Esophagus (tissue), 2 donors: Measurements from ENCODE around the gene TNRC18. TPM values are rescaled to one million over a fixed set of nuclear protein-coding genes. Genes with fewer than 3 reads are reported as not detected.
A peak's percentile ranks its signal among the peaks of the same experiment; 100 is the strongest.

ENCODE experiments used
- H3K27ac ChIP-seq, 2 donors: one replicate each; pipeline ENCODE4 v1.5.1; 2013; ENCODE audit warnings: low read depth in 2 of 2, mild to moderate bottlenecking in 2 of 2, inconsistent platforms in 1 of 2, low read length in 1 of 2, moderate library complexity in 1 of 2
- H3K27me3 ChIP-seq, 2 donors: one replicate each; pipeline ENCODE4 v1.6.1; 2013; ENCODE audit warnings: low read length in 2 of 2, control low read depth in 1 of 2, mild to moderate bottlenecking in 1 of 2; ENCODE audit not compliant: insufficient read depth in 2 of 2, control insufficient read depth in 1 of 2
- H3K36me3 ChIP-seq, 2 donors: one replicate each; pipeline ENCODE4 v1.6.1; 2013; ENCODE audit warnings: low read length in 1 of 2; ENCODE audit not compliant: control insufficient read depth in 2 of 2, insufficient read depth in 2 of 2
- H3K4me1 ChIP-seq, 2 donors: one replicate each; pipeline ENCODE4 v1.6.1; 2013; ENCODE audit warnings: low read length in 1 of 2; ENCODE audit not compliant: control insufficient read depth in 2 of 2, insufficient read depth in 2 of 2
- H3K4me3 ChIP-seq, 2 donors: one replicate each; pipeline ENCODE4 v1.5.1; 2013; ENCODE audit warnings: low read length in 2 of 2, mild to moderate bottlenecking in 2 of 2, low read depth in 1 of 2, moderate library complexity in 1 of 2
- H3K9me3 ChIP-seq, 2 donors: one replicate each; pipeline ENCODE4 v1.6.1; 2013; ENCODE audit warnings: mild to moderate bottlenecking in 2 of 2, low read depth in 1 of 2, low read length in 1 of 2, moderate library complexity in 1 of 2; ENCODE audit not compliant: control insufficient read depth in 2 of 2, insufficient read depth in 1 of 2
- WGBS, 2 donors: extraction: QIAGEN DNeasy Blood & Tissue Kit; methylation state at CpG; one replicate each; pipeline ENCODE4 v1.1.7; 2013; 5-methylcytosine and 5-hydroxymethylcytosine counted together
- polyA plus RNA-seq, 2 donors: library from polyadenylated mRNA; stranded (reverse); fragments of 200-250 nt; gene quantifications; one replicate each; pipeline ENCODE4 v1.2.3, GENCODE V29; 2013
- donor health status: healthy with polysubstance abuse.
- donor health status: Bipolar disorder and iron deficiency.

The TNRC18 gene
- polyA plus RNA-seq, 2 donors: 18.0 to 34.0 TPM

GRCh38 chr7:5359344-5359743 lies 64.3 kb downstream of the TNRC18 start:
- no peak overlapping the region for H3K27ac ChIP-seq

GRCh38 chr7:5357951-5358350 lies 65.7 kb downstream of the TNRC18 start:
- 77 to 78% methylated on average over 10 of the region's 10 CpGs for WGBS, 2 donors
- Histone ChIP-seq H3K27me3 (no peaks in the 10 kb centered on the region), H3K4me1 (peaks cover 5 to 7% of the 10 kb centered on the region in 2 donors), H3K27ac (no peak overlapping the region), H3K36me3 (peaks cover 20 to 57% of the 10 kb centered on the region in 2 donors), H3K4me3 (no peak overlapping the region), H3K9me3 (no peaks in the 10 kb centered on the region)

More at GRCh38 chr7:5359344-5359743, 64.3 kb downstream of the TNRC18 start:
- H3K27me3 ChIP-seq: no peaks in the 10 kb centered on the region
- H3K36me3 ChIP-seq: peaks cover 20 to 53% of the 10 kb centered on the region in 2 donors
- peaks cover 5 to 6% of the 10 kb centered on the region in 2 donors for H3K4me1 ChIP-seq
- no peaks in the 10 kb centered on the region for H3K9me3 ChIP-seq
- no peak overlapping the region for H3K4me3 ChIP-seq
- WGBS, 2 donors: 78 to 88% methylated on average over 9 of the region's 9 CpGs

- Histone ChIP-seq H3K36me3 (peaks cover 19 to 61% of the 10 kb centered on the region in 2 donors), H3K27ac (peak overlapping the region in 1 of 2 donors; percentile 15)
Observed at GRCh38 chr7:5356751-5357119, 66.9 kb downstream of the TNRC18 start.

GRCh38 chr7:5354460-5355232 lies 69.0 kb downstream of the TNRC18 start:
- WGBS, 2 donors: 29 to 37% methylated on average over 17 of the region's 17 CpGs
- Histone ChIP-seq H3K4me3 (no peak overlapping the region), H3K27ac (peak overlapping the region; percentile 16 to 71), H3K4me1 (peaks cover 5 to 7% of the 10 kb centered on the region in 2 donors), H3K36me3 (peaks cover 17 to 58% of the 10 kb centered on the region in 2 donors), H3K27me3 (no peaks in the 10 kb centered on the region), H3K9me3 (no peaks in the 10 kb centered on the region)

More at GRCh38 chr7:5356751-5357119, 66.9 kb downstream of the TNRC18 start:
- 82 to 87% methylated on average over 16 of the region's 16 CpGs for WGBS, 2 donors
- H3K4me3 ChIP-seq: no peak overlapping the region
- H3K4me1 ChIP-seq: peaks cover 5 to 7% of the 10 kb centered on the region in 2 donors
- H3K9me3 ChIP-seq: no peaks in the 10 kb centered on the region
- no peaks in the 10 kb centered on the region for H3K27me3 ChIP-seq

- 92 to 96% methylated on average over 19 of the region's 19 CpGs for WGBS, 2 donors
- H3K27ac ChIP-seq: peak overlapping the region in 1 of 2 donors; percentile 3
- H3K4me1 ChIP-seq: peaks cover 5 to 7% of the 10 kb centered on the region in 2 donors
- H3K36me3 ChIP-seq: peaks cover 21 to 53% of the 10 kb centered on the region in 2 donors
- no peaks in the 10 kb centered on the region for H3K27me3 ChIP-seq
- H3K9me3 ChIP-seq: no peaks in the 10 kb centered on the region
- no peak overlapping the region for H3K4me3 ChIP-seq
Observed at GRCh38 chr7:5352440-5353010, 71.1 kb downstream of the TNRC18 start.

- Histone ChIP-seq H3K36me3 (peaks cover 18 to 50% of the 10 kb centered on the region in 2 donors), H3K4me3 (no peak overlapping the region), H3K27me3 (no peaks in the 10 kb centered on the region), H3K4me1 (peaks cover 5 to 7% of the 10 kb centered on the region in 2 donors), H3K27ac (peak overlapping the region in 1 of 2 donors; percentile 3), H3K9me3 (no peaks in the 10 kb centered on the region)
- 89 to 93% methylated on average over 35 of the region's 35 CpGs for WGBS, 2 donors
Observed at GRCh38 chr7:5351507-5352265, 71.9 kb downstream of the TNRC18 start.

- Histone ChIP-seq H3K27ac (no peak overlapping the region), H3K4me3 (no peak overlapping the region), H3K27me3 (no peaks in the 10 kb centered on the region)
Observed at GRCh38 chr7:5350600-5351385, 72.8 kb downstream of the TNRC18 start.

GRCh38 chr7:5350174-5350463 lies 73.5 kb downstream of the TNRC18 start:
- Histone ChIP-seq H3K36me3 (peaks cover 11 to 47% of the 10 kb centered on the region in 2 donors), H3K4me1 (peaks cover 5 to 7% of the 10 kb centered on the region in 2 donors), H3K27me3 (no peaks in the 10 kb centered on the region), H3K4me3 (no peak overlapping the region), H3K27ac (no peak overlapping the region), H3K9me3 (peaks cover 0 to under 1% of the 10 kb centered on the region in 2 donors)
- WGBS, 2 donors: 84 to 85% methylated on average over 14 to 15 of the region's 15 CpGs

More at GRCh38 chr7:5350600-5351385, 72.8 kb downstream of the TNRC18 start:
- peaks cover 5 to 7% of the 10 kb centered on the region in 2 donors for H3K4me1 ChIP-seq
- H3K36me3 ChIP-seq: peaks cover 13 to 47% of the 10 kb centered on the region in 2 donors
- H3K9me3 ChIP-seq: no peaks in the 10 kb centered on the region
- WGBS, 2 donors: 81 to 88% methylated on average over 23 of the region's 23 CpGs
